CD4-positive, alpha-beta memory T cell (primary cell): ENCODE measurements around the gene HOXD10. TPM values are rescaled to one million over a fixed set of nuclear protein-coding genes. Genes with fewer than 3 reads are reported as not detected.
A peak's percentile ranks its signal among the peaks of the same experiment; 100 is the strongest.

Experiments used
- CTCF ChIA-PET: fragments of 350-600 bp; sonication (Branson Sonifier 250); formaldehyde crosslinking; loops from one replicate; lab custom pipeline; 2021; ENCODE audit warnings: inconsistent platforms; ENCODE audit not compliant: partially characterized antibody; lab: Charles Lee
- POLR2A ChIA-PET: fragments of 350-600 bp; sonication (Branson Sonifier 250); formaldehyde crosslinking; loops from one replicate; lab custom pipeline; 2021; ENCODE audit not compliant: partially characterized antibody; lab: Charles Lee
- DNase-seq, 5 donors: peaks; one replicate each; pipeline versions ENCODE4 v3.0.0 to v3.0.0-alpha.2; 2020 to 2022; ENCODE audit warnings: mixed read lengths in 1 of 5
- H3K27ac ChIP-seq: one replicate; pipeline ENCODE4 v1.7.0; 2013; ENCODE audit warnings: low read depth, low read length
- H3K27me3 ChIP-seq: 2 replicates; pipeline ENCODE4 v1.7.0; 2013; ENCODE audit warnings: mild to moderate bottlenecking, low read length, moderate library complexity; ENCODE audit not compliant: insufficient read depth
- H3K36me3 ChIP-seq: 2 replicates; pipeline ENCODE4 v1.7.0; 2013; ENCODE audit warnings: mild to moderate bottlenecking, low read length, moderate library complexity; ENCODE audit not compliant: insufficient read depth
- H3K4me1 ChIP-seq: 2 replicates; pipeline ENCODE4 v1.7.0; 2013; ENCODE audit warnings: mild to moderate bottlenecking, low read length, moderate library complexity; ENCODE audit not compliant: insufficient read depth
- H3K4me3 ChIP-seq, 2 donors: one replicate each; pipeline ENCODE4 v1.7.0; 2013; ENCODE audit warnings: low read length in 2 of 2, mild to moderate bottlenecking in 1 of 2
- H3K9me3 ChIP-seq, 2 donors: one replicate each; pipeline ENCODE4 v1.7.0; 2013; ENCODE audit warnings: low read length in 2 of 2, control low read depth in 1 of 2; ENCODE audit not compliant: control insufficient read depth in 1 of 2
- H3K27ac Mint-ChIP-seq, 7 donors: one replicate each; pipeline ENCODE4 v1.8.0; 2020 to 2021; ENCODE audit warnings: mixed read lengths in 7 of 7, mild to moderate bottlenecking in 6 of 7, inconsistent platforms in 3 of 7, moderate library complexity in 3 of 7
- H3K27me3 Mint-ChIP-seq, 2 donors: one replicate each; pipeline ENCODE4 v1.8.0; 2020 to 2021; ENCODE audit warnings: mixed read lengths in 2 of 2
- H3K36me3 Mint-ChIP-seq, 2 donors: one replicate each; pipeline ENCODE4 v1.8.0; 2020 to 2021; ENCODE audit warnings: mixed read lengths in 2 of 2, inconsistent platforms in 1 of 2, mild to moderate bottlenecking in 1 of 2
- H3K4me1 Mint-ChIP-seq, 4 donors: one replicate each; pipeline ENCODE4 v1.8.0; 2020 to 2021; ENCODE audit warnings: mixed read lengths in 4 of 4, mild to moderate bottlenecking in 1 of 4
- H3K4me3 Mint-ChIP-seq, 8 donors: one replicate each; pipeline ENCODE4 v1.8.0; 2020 to 2021; ENCODE audit warnings: mixed read lengths in 8 of 8, mild to moderate bottlenecking in 7 of 8, moderate library complexity in 6 of 8, inconsistent platforms in 3 of 8
- H3K9me3 Mint-ChIP-seq, 8 donors: one replicate each; pipeline ENCODE4 v1.8.0; 2020 to 2021; ENCODE audit warnings: mixed read lengths in 8 of 8, mild to moderate bottlenecking in 5 of 8, inconsistent platforms in 3 of 8, moderate library complexity in 1 of 8
- intact Hi-C: fragments of 100-400 bp; cut with micrococcal nuclease; formaldehyde crosslinking; loops from one replicate; pipeline ENCODE4 v1.15.1; 2023
- polyA plus RNA-seq, 2 donors: library from polyadenylated mRNA; unstranded; fragments of 300-500 nt; fragmentation: Illumina TruSeq; gene quantifications; one replicate each; pipeline ENCODE4 v1.2.3, GENCODE V29; 2021
- total RNA-seq, 2 experiments: library from RNA; stranded (reverse); gene quantifications; one replicate each; pipeline ENCODE4 v1.2.3, GENCODE V29; 2021

Gene HOXD10
- total and polyA plus RNA-seq, 4 experiments from 2014 or later = not detected

DNA sequence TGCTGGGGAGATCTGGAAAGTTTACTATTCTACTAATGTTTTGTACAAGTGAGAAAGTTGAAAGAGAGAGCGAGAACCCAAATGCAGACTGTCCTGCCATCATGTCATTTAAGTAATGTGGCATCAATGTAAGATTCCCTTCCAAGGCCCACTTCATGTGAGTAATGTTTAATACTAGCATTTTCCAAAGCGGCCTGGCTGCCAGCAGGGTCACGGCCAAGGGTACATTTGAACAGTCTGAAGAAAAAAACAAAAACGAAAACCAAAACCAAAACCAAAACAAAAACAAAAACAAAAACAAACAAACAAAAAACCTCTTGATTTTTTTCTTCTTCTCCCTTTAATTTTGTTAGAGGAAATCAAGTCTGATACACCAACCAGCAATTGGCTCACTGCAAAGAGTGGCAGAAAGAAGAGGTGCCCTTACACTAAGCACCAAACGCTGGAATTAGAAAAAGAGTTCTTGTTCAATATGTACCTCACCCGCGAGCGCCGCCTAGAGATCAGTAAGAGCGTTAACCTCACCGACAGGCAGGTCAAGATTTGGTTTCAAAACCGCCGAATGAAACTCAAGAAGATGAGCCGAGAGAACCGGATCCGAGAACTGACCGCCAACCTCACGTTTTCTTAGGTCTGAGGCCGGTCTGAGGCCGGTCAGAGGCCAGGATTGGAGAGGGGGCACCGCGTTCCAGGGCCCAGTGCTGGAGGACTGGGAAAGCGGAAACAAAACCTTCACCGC, 2.2 kb downstream of the HOXD10 start:
- H3K27ac Mint-ChIP-seq = peak overlapping the region in 3 of 7 donors; percentile 61 to 81 (median 76)
- H3K4me1 ChIP-seq = peaks cover 19% of the 10 kb centered on the region

DNA sequence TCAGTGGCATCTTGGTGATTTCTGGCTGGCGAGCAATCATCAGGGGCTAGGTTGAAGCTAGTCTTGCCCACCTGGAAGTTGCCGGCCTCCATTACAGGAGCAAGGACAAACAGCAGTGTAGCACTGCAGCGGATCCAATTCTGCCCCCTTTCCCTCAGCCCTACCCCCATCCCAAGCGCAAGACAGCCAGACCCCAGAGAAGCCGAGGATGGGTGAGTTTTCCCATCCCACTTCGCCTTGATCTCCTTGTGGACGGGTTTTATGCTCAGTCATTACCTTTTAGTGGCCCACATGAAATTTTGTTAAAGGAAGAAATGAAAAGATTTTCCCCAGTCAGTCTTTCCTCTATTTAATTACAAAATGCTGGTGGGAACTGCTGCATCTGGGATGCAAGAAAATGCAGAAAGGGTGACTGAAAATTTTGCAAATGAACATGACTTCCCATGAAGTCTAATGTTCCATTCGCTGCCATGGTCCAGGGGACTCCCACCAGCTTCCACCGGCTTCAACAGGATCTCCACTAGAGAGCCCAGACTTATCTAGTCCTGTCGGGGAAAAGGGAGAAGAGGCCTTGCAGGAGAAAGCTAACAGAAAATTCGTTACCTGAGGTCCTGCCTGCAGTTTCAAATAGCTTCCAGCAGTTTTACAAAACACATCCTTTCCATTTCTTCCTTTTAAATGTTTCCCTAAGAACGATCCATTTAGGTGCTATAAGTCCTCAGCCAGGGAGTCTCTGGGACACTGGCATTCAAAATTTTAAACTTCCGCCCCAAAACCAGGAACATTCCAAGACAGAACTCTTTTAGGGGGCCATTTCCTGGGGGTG, 4.0 kb downstream of the HOXD10 start:
- peaks cover 19% of the 10 kb centered on the region for H3K4me1 ChIP-seq
- Mint-ChIP-seq H3K4me1 (peaks cover 4 to 26% (median 12%) of the 10 kb centered on the region in 4 donors), H3K27me3 (peaks cover 69 to 72% of the 10 kb centered on the region in 2 donors), H3K4me3 (peak overlapping the region in 3 of 8 donors; percentile 17 to 43 (median 26)), H3K9me3 (peaks cover 2 to 33% (median 17%) of the 10 kb centered on the region in 8 donors), H3K36me3 (peaks cover 0 to 6% of the 10 kb centered on the region in 2 donors), H3K27ac (peak overlapping the region in 2 of 7 donors; percentile 35 to 81)
- no peak overlapping the region for H3K4me3 ChIP-seq
- H3K27me3 ChIP-seq = peaks cover 80% of the 10 kb centered on the region
- no peak for DNase-seq
- CTCF ChIA-PET = interaction anchor here (0.6 to 1.8 kb wide), 5 partner anchors 10 to 1028 kb away, joined by 3 to 6 read pairs (median 3); no protein-coding TSS in a partner anchor
- H3K9me3 ChIP-seq = no peaks in the 10 kb centered on the region
- POLR2A ChIA-PET = interaction anchor here (1.8 kb wide), 1 partner anchor 10 kb away, joined by 4 read pairs; no protein-coding TSS in a partner anchor
- H3K36me3 ChIP-seq = no peaks in the 10 kb centered on the region
- H3K27ac ChIP-seq = no peak overlapping the region
- intact Hi-C loops = no loop called here

More for the DNA sequence above, 2.2 kb downstream of the HOXD10 start:
- ChIA-PET POLR2A (no interaction called here), CTCF (no interaction called here)
- H3K36me3 Mint-ChIP-seq = peaks cover 0 to 4% of the 10 kb centered on the region in 2 donors
- intact Hi-C loops = no loop called here
- H3K27me3 Mint-ChIP-seq = peaks cover 66 to 67% of the 10 kb centered on the region in 2 donors
- Histone ChIP-seq H3K27me3 (peaks cover 69% of the 10 kb centered on the region), H3K36me3 (no peaks in the 10 kb centered on the region), H3K9me3 (no peaks in the 10 kb centered on the region), H3K27ac (no peak overlapping the region), H3K4me3 (no peak overlapping the region)
- peaks cover 4 to 24% (median 10%) of the 10 kb centered on the region in 4 donors for H3K4me1 Mint-ChIP-seq
- H3K4me3 Mint-ChIP-seq = peak overlapping the region in 6 of 8 donors; percentile 25 to 72 (median 51)
- DNase-seq = no peak
- H3K9me3 Mint-ChIP-seq = peaks cover 2 to 33% (median 16%) of the 10 kb centered on the region in 8 donors

DNA sequence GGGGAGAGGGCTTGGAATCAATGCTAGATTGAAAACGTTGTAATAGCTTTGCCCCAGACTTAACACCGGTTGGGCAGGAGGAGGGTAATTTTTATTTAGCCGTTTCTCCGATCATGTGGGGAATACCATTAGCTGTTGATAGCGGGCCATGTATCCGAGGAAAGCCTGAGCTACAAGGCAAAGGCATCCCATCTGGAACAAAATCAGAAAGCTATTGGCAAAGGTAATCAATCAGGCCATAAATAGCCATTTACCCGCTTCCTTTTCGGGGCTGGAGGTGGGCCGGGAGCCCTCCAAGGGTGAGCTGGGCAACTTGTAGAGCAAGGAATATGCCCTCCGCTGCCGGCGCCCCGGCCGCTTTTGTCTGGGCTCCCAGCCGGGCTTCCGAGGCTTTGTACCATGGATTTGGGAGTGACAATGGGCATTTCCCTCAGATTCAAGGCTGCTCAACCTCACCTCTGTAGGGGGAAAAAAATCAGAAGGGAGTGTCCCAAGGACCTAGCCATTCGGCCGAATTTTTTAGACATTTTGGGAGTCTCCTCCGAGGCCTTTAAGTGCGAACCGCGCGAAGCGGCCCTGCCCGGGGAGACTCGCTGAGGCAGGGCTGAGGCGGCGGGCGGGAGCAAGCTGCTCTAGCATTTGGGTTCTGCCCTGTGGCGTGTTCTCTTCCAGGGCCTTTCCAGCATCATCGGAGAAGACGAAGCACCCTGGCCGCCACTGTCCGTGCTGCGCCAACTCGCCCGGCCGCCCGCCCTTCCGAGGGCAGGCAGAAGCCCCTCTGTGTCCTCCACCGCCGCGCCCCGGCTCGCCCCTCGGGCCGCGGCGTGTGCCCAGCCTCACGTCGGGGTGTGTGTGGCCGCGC, 4.8 kb downstream of the HOXD10 start:
- H3K27ac Mint-ChIP-seq = peak overlapping the region in 4 of 7 donors; percentile 13 to 81 (median 35)
- CTCF ChIA-PET = interaction anchor here (0.7 to 1.8 kb wide), 3 partner anchors 334 to 1027 kb away, joined by 3 to 6 read pairs (median 3); no protein-coding TSS in a partner anchor
- H3K9me3 ChIP-seq = no peaks in the 10 kb centered on the region

DNA sequence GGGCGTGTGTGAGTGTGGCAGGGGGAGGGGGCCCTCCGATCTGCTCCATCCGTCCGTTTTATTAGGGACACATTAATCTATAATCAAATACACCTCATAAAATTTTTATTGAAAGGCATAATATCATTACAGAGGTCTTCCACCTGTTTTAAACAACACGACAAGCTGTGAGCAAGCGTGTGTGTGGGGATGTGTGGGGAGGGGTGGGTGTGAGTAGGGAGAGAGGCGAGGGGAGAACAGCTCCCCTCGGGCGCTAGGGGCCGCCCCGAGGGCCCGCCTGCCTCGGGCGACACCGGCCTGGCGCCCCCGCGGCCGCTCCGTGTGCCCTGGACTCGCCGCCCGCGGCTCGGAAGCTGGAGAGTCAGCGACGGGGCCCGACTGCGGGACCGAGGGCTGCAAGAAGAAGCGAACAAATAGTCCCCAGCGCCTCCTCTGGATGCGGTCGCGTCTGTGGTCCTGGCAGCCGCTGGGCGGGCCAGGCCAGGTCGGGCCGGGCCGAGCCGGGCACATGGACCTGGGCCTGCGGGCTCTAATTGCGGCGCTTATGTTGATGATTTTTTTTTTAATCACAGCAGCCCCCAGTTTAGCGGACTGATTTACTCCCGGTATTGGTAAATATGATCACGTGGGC, 5.6 kb downstream of the HOXD10 start:
- POLR2A ChIA-PET = no interaction called here
- Mint-ChIP-seq H3K4me3 (peak overlapping the region; percentile 33 to 81 (median 64)), H3K27me3 (peaks cover 70 to 71% of the 10 kb centered on the region in 2 donors), H3K27ac (peak overlapping the region in 1 of 7 donors; percentile 75), H3K4me1 (peaks cover 2 to 30% (median 12%) of the 10 kb centered on the region in 4 donors), H3K9me3 (peaks cover 2 to 26% (median 10%) of the 10 kb centered on the region in 8 donors), H3K36me3 (peaks cover 0 to 6% of the 10 kb centered on the region in 2 donors)
- Histone ChIP-seq H3K9me3 (no peaks in the 10 kb centered on the region), H3K4me1 (peaks cover 19% of the 10 kb centered on the region), H3K27ac (no peak overlapping the region), H3K4me3 (no peak overlapping the region), H3K36me3 (no peaks in the 10 kb centered on the region), H3K27me3 (peaks cover 82% of the 10 kb centered on the region)
- intact Hi-C loops = no loop called here
- CTCF ChIA-PET = interaction anchor here (0.7 kb wide), 1 partner anchor 432 kb away, joined by 3 read pairs; no protein-coding TSS in a partner anchor
- DNase-seq = no peak

More for the DNA sequence above, 4.8 kb downstream of the HOXD10 start:
- Mint-ChIP-seq H3K4me3 (peak overlapping the region in 3 of 8 donors; percentile 31 to 43 (median 38)), H3K4me1 (peaks cover 4 to 26% (median 12%) of the 10 kb centered on the region in 4 donors), H3K27me3 (peaks cover 72% of the 10 kb centered on the region in 2 donors), H3K36me3 (peaks cover 0 to 6% of the 10 kb centered on the region in 2 donors), H3K9me3 (peaks cover 2 to 33% (median 16%) of the 10 kb centered on the region in 8 donors)
- no peak overlapping the region for H3K4me3 ChIP-seq
- DNase-seq = no peak
- H3K36me3 ChIP-seq = no peaks in the 10 kb centered on the region
- H3K4me1 ChIP-seq = peaks cover 19% of the 10 kb centered on the region
- intact Hi-C loops = no loop called here
- H3K27ac ChIP-seq = no peak overlapping the region
- peaks cover 82% of the 10 kb centered on the region for H3K27me3 ChIP-seq
- POLR2A ChIA-PET = interaction anchor here (1.8 kb wide), 1 partner anchor 11 kb away, joined by 4 read pairs; no protein-coding TSS in a partner anchor

DNA sequence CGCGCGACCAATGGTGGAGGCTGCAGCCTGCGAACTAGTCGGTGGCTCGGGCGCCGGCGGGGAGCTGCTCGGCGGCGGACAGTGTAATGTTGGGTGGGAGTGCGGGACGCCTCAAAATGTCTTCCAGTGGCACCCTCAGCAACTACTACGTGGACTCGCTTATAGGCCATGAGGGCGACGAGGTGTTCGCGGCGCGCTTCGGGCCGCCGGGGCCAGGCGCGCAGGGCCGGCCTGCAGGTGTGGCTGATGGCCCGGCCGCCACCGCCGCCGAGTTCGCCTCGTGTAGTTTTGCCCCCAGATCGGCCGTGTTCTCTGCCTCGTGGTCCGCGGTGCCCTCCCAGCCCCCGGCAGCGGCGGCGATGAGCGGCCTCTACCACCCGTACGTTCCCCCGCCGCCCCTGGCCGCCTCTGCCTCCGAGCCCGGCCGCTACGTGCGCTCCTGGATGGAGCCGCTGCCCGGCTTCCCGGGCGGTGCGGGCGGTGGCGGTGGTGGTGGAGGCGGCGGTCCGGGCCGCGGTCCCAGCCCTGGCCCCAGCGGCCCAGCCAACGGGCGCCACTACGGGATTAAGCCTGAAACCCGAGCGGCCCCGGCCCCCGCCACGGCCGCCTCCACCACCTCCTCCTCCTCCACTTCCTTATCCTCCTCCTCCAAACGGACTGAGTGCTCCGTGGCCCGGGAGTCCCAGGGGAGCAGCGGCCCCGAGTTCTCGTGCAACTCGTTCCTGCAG, 6.3 kb downstream of the HOXD10 start, which contains the start of gene HOXD9:
Gene HOXD9 (plus strand): TSS at position 37 of the 728 bp plus-strand sequence. CDS start 50 bp downstream, at position 87.
- Histone ChIP-seq H3K9me3 (no peaks in the 10 kb centered on the region), H3K27me3 (peaks cover 82% of the 10 kb centered on the region), H3K4me1 (peaks cover 19% of the 10 kb centered on the region), H3K4me3 (no peak within 1 kb of the TSS), H3K36me3 (no peaks in the 10 kb centered on the region), H3K27ac (no peak within 1 kb of the TSS)
- Mint-ChIP-seq H3K36me3 (peaks cover 0 to 6% of the 10 kb centered on the region in 2 donors), H3K9me3 (peaks cover 2 to 25% (median 9%) of the 10 kb centered on the region in 8 donors), H3K27ac (peak within 1 kb of the TSS in 2 of 7 donors; percentile 75 to 89), H3K4me1 (peaks cover 2 to 32% (median 14%) of the 10 kb centered on the region in 4 donors), H3K4me3 (peak within 1 kb of the TSS; percentile 33 to 81 (median 64)), H3K27me3 (peaks cover 69 to 71% of the 10 kb centered on the region in 2 donors)
- DNase-seq = no peak
- CTCF ChIA-PET = interaction anchor here (0.7 kb wide), 1 partner anchor 431 kb away, joined by 3 read pairs; no protein-coding TSS in a partner anchor
- intact Hi-C loops = no loop called here
- POLR2A ChIA-PET = no interaction called here
